Upper lobe of left lung (tissue), 6 donors: Measurements from ENCODE around the gene CAPN5. TPM values are rescaled to one million over a fixed set of nuclear protein-coding genes. Genes with fewer than 3 reads are reported as not detected.

ENCODE experiments used
- ATAC-seq, 2 donors: fragments of 200-7000 bp; cut with Tn5 transposase; one replicate each; pipeline ENCODE4 v1.9.1; 2022; ENCODE audit warnings: mild to moderate bottlenecking in 2 of 2, moderate library complexity in 2 of 2; ENCODE audit not compliant: low FRiP score in 2 of 2
- DNase-seq, 2 donors: peaks; one replicate each; pipeline ENCODE4 v3.0.0-alpha.2; 2019 to 2020
- H3K27ac ChIP-seq, 4 donors: fragments of 200-600 bp; sonication (generic); one replicate each; pipeline ENCODE4 v1.5.1; 2016 to 2019
- H3K27me3 ChIP-seq, 4 donors: fragments of 200-600 bp; sonication (generic); one replicate each; pipeline ENCODE4 v1.5.1; 2017 to 2019
- H3K36me3 ChIP-seq, 4 donors: fragments of 200-600 bp; sonication (generic); one replicate each; pipeline ENCODE4 v1.5.1; 2016 to 2019
- H3K4me1 ChIP-seq, 4 donors: fragments of 200-600 bp; sonication (generic); one replicate each; pipeline ENCODE4 v1.5.1; 2018 to 2019
- H3K4me3 ChIP-seq, 4 donors: fragments of 200-600 bp; sonication (generic); one replicate each; pipeline ENCODE4 v1.5.1; 2017 to 2019; ENCODE audit warnings: mild to moderate bottlenecking in 2 of 4, moderate library complexity in 1 of 4
- H3K9me3 ChIP-seq, 4 donors: fragments of 200-600 bp; sonication (generic); one replicate each; pipeline ENCODE4 v1.5.1; 2018 to 2019
- CTCF ChIP-seq, 6 experiments: fragments of 450-650 bp in 4 of 6; fragments of 200-600 bp in 2 of 6; sonication (generic) in 2 of 6; IDR thresholded peaks; one replicate each; pipeline ENCODE4 v1.5.1; 2016 to 2019; ENCODE audit warnings: antibody characterized with exemption in 6 of 6
- EP300 ChIP-seq, 4 donors: sonication (generic); formaldehyde crosslinking; IDR thresholded peaks; one replicate each; pipeline ENCODE4 v1.5.1; 2017; ENCODE audit warnings: antibody characterized with exemption in 4 of 4, control low read depth in 2 of 4
- POLR2A ChIP-seq, 4 donors: fragments of 450-650 bp; IDR thresholded peaks; one replicate each; pipeline ENCODE4 v1.5.1; 2016 to 2017; ENCODE audit warnings: antibody characterized with exemption in 4 of 4, mild to moderate bottlenecking in 2 of 4
- POLR2AphosphoS5 ChIP-seq, 2 donors: sonication (generic); formaldehyde crosslinking; IDR thresholded peaks; one replicate each; pipeline ENCODE4 v1.5.1; 2017; ENCODE audit warnings: antibody characterized with exemption in 2 of 2
- WGBS, 2 donors: methylation state at CpG; one replicate each; pipeline ENCODE4 v1.1.5; 2017 to 2018; 5-methylcytosine and 5-hydroxymethylcytosine counted together
- total RNA-seq, 6 donors: library from RNA; depleted of rRNA in 4 of 6; stranded (reverse); fragments of >200 nt in 4 of 6; gene quantifications; one replicate each; pipeline versions ENCODE4 v1.1.0 to v1.2.1, GENCODE V29; 2016 to 2021
- donor health status: DM: no; HTN: no; CAD: no; lungs with moderate emphysema.
- donor health status: DM: no; HTN: yes; CAD: no; lungs with severe emphysema.

Gene CAPN5
- total RNA-seq, 6 donors from 2014 or later: 2.6 to 8.4 (median 4.4) TPM

DNA sequence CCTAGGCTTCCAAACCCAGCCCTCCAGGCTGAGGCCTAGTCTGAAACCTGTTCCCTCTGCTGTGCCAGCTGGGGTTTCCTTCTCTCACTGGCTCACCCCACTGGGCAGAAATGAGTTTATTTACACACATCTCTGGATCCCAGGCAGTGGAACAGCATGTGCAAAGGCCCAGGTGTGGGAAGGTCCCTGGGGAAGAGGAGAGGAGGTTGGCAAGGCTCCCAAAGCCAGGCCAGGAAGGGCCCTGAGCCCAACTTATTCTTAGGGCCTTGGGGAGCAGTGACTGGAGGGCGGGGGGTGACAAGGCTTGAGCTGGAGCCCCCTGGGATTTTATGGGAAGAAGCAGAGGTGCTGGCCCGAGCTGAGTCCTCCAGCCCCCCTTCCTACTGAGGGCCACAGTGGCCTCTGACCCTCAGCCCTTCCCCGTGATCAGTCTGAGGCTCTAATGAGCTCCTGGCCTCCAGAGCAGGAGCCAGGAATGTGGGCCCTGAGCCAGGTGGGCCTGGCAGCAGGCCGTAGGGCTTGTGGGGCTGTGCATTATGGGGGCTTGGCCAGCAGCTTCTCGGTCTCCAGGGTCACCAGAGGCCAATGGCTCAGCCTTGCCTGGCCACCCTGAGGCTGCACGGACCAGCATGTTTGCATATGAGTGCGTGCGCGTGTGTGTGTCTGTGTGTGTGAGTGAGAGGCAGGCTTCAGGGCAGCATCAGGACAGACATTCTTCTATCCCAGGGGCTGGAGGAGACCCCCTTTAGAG lies 64.2 kb downstream of the CAPN5 start:
- 66 to 82% methylated on average over 7 to 8 of the region's 9 CpGs for WGBS, 2 donors
- TF ChIP-seq EP300 (IDR thresholded peaks at IDR 0.05) (no peak), CTCF (IDR thresholded peaks at IDR 0.05) (no peak), POLR2AphosphoS5 (IDR thresholded peaks at IDR 0.05) (no peak), POLR2A (IDR thresholded peaks at IDR 0.05) (no peak)
- DNase-seq (peak in 1 of 2 donors; percentile 88), ATAC-seq (peak; percentile 9 to 37)
- Histone ChIP-seq H3K4me3 (no peak overlapping the region), H3K9me3 (no peaks in the 10 kb centered on the region), H3K27me3 (no peaks in the 10 kb centered on the region), H3K27ac (no peak overlapping the region), H3K36me3 (no peaks in the 10 kb centered on the region), H3K4me1 (peaks cover 7 to 19% (median 16%) of the 10 kb centered on the region in 4 donors)

DNA sequence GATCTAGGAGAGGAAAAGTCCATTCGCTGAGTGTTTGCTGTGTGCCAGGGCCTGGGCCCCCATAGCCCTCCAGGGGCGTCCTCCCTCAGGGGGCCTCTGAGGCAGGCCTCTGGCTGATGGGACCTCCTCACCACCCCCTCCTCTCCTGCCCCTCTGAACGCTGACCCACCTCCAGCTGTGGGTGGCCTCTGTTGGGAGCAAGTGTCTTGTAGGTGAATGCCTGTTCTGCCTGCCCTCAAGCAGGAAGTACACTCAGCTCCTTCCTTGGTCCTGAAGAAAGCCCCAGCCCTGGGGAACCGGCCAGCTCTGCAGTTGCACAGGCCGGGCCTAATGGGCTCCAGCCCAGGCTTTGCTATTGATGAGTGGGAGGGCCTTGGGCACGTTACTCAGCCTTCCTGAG lies 64.8 kb downstream of the CAPN5 start:
- no peaks in the 10 kb centered on the region for H3K9me3 ChIP-seq
- TF ChIP-seq POLR2AphosphoS5 (IDR thresholded peaks at IDR 0.05): no peak
- no peak for TF ChIP-seq POLR2A (IDR thresholded peaks at IDR 0.05)
- no peak for TF ChIP-seq CTCF (IDR thresholded peaks at IDR 0.05)
- TF ChIP-seq EP300 (IDR thresholded peaks at IDR 0.05): no peak
- no peaks in the 10 kb centered on the region for H3K27me3 ChIP-seq
- ATAC-seq (no peak), DNase-seq (no peak)
- WGBS, 2 donors: 32 to 59% methylated on average over 3 to 4 of the region's 6 CpGs
- H3K27ac ChIP-seq: no peak overlapping the region
- H3K4me1 ChIP-seq: peaks cover 7 to 19% (median 16%) of the 10 kb centered on the region in 4 donors
- no peak overlapping the region for H3K4me3 ChIP-seq
- H3K36me3 ChIP-seq: no peaks in the 10 kb centered on the region

DNA sequence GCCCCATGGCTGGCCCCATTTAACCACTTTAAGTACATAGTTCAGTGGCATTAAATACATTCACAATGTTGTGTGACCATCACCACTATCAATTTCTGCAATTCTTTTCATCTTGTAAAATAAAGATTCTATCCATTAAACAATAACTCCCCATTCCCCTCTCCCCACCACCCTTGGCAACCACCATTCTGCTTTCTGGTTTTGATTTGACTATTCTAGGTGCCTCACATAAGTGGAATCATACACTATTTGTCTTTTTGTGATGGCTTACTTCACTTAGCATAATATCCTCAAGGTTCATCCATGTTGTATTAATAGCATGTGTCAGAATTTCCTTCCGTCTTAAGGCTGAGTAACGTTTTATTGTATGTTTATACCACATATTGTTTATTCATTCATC lies 68.3 kb downstream of the CAPN5 start:
- Histone ChIP-seq H3K9me3 (no peaks in the 10 kb centered on the region), H3K27ac (no peak overlapping the region), H3K4me3 (no peak overlapping the region), H3K4me1 (peaks cover 0 to 3% (median 0%) of the 10 kb centered on the region in 4 donors), H3K36me3 (no peaks in the 10 kb centered on the region), H3K27me3 (peaks cover 0 to 15% (median 6%) of the 10 kb centered on the region in 4 donors)
- WGBS, 2 donors: 11 to 17% methylated on average over 1 to 2 of the region's 2 CpGs
- DNase-seq (no peak), ATAC-seq (no peak)
- TF ChIP-seq POLR2A (IDR thresholded peaks at IDR 0.05) (no peak), POLR2AphosphoS5 (IDR thresholded peaks at IDR 0.05) (no peak)

DNA sequence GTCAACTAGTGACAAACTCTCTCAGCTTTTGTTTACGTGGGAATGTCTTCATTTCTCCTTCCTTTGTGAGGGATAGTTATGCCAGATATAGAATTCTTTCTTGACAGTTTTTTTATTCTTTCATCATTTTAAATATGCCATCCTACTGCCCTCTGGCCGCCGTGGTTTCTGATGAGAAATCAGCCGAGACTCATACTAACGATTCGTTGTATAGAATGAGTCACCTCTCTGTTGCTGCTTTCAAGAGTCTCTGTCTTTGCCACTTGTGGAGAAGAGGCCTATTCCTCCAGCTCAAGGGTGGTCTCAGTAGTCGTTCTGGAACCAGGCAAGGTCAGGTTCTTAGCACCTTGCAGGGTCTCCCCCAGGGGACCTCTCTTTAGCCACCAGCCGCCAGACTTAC lies 69.3 kb downstream of the CAPN5 start:
- no peak for DNase-seq
- Histone ChIP-seq H3K27me3 (peaks cover 0 to 15% (median 6%) of the 10 kb centered on the region in 4 donors), H3K9me3 (no peaks in the 10 kb centered on the region), H3K4me3 (no peak overlapping the region), H3K36me3 (no peaks in the 10 kb centered on the region), H3K4me1 (peaks cover 0 to 10% (median 0%) of the 10 kb centered on the region in 4 donors), H3K27ac (no peak overlapping the region)
- TF ChIP-seq CTCF (IDR thresholded peaks at IDR 0.05) (no peak), POLR2A (IDR thresholded peaks at IDR 0.05) (no peak), EP300 (IDR thresholded peaks at IDR 0.05) (no peak), POLR2AphosphoS5 (IDR thresholded peaks at IDR 0.05) (no peak)
- ATAC-seq: no peak
- 72 to 81% methylated on average over 8 of the region's 8 CpGs for WGBS, 2 donors

- WGBS, 2 donors: 72 to 80% methylated on average over 11 to 12 of the region's 12 CpGs
- Histone ChIP-seq H3K27me3 (peaks cover 0 to 15% (median 6%) of the 10 kb centered on the region in 4 donors), H3K9me3 (no peaks in the 10 kb centered on the region), H3K36me3 (no peaks in the 10 kb centered on the region), H3K4me1 (peaks cover 0 to 10% (median 0%) of the 10 kb centered on the region in 4 donors), H3K27ac (no peak overlapping the region), H3K4me3 (no peak overlapping the region)
- ATAC-seq (no peak), DNase-seq (no peak)
- TF ChIP-seq POLR2AphosphoS5 (IDR thresholded peaks at IDR 0.05): no peak
- no peak for TF ChIP-seq EP300 (IDR thresholded peaks at IDR 0.05)
- no peak for TF ChIP-seq CTCF (IDR thresholded peaks at IDR 0.05)
- no peak for TF ChIP-seq POLR2A (IDR thresholded peaks at IDR 0.05)
Measured at GRCh38 chr11:77136784-77137420, 70.1 kb downstream of the CAPN5 start.
